ENCODE data around the gene AK8. TPM values are rescaled to one million over a fixed set of nuclear protein-coding genes. Genes with fewer than 3 reads are reported as not detected.

The AK8 gene
- total and polyA plus RNA-seq, 9 donors = 0.36 to 9.8 (median 1.6) TPM

DNA sequence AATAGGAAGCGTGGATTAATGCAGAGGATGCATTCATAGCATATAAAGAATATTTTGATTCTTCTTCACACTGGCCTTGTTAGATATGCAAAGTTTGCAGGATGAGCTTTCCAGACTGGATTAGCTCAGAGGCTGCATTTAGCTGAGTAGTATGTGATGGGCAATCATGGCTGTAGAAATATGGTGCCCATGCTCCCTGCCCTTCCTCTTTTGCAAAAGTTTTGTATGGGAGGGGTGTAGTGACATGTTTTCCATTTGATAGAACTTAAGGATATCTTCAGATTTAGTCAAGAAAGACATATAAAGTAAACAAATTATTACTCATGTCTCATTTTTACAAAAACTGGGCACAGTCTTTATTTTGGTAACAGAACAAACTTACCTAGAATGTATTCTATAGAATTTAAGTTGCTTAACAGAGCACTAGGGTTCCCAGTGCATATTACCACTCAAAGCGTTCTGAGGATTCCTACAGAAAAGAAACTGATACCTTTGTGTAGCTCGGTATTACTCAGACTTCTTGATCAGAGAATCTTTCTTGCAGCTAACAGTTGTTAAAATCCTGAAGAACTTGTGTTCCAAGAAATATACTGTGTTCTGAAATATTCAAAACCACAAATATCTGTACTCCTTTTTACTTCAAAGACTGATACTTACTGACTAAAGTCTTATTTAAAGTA lies 198.0 kb downstream of the AK8 start:
- H3K27ac ChIP-seq = no peak overlapping the region
- 47 to 75% (median 52%) methylated on average over 3 of the region's 3 CpGs for WGBS, 3 donors
- no peaks in the 10 kb centered on the region for H3K9me3 ChIP-seq
- no peaks in the 10 kb centered on the region for H3K27me3 ChIP-seq
- peaks cover 3% of the 10 kb centered on the region for H3K4me1 ChIP-seq (ENCODE audit: insufficient read depth)
- no peak for DNase-seq
- H3K4me3 ChIP-seq = no peak overlapping the region
- TF ChIP-seq, protein P1, sequence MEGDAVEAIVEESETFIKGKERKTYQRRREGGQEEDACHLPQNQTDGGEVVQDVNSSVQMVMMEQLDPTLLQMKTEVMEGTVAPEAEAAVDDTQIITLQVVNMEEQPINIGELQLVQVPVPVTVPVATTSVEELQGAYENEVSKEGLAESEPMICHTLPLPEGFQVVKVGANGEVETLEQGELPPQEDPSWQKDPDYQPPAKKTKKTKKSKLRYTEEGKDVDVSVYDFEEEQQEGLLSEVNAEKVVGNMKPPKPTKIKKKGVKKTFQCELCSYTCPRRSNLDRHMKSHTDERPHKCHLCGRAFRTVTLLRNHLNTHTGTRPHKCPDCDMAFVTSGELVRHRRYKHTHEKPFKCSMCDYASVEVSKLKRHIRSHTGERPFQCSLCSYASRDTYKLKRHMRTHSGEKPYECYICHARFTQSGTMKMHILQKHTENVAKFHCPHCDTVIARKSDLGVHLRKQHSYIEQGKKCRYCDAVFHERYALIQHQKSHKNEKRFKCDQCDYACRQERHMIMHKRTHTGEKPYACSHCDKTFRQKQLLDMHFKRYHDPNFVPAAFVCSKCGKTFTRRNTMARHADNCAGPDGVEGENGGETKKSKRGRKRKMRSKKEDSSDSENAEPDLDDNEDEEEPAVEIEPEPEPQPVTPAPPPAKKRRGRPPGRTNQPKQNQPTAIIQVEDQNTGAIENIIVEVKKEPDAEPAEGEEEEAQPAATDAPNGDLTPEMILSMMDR (IDR thresholded peaks at IDR 0.05) = no peak
- TF ChIP-seq EP300 (IDR thresholded peaks at IDR 0.05) (no peak), POLR2A (IDR thresholded peaks at IDR 0.05) (no peak)
- no peaks in the 10 kb centered on the region for H3K36me3 ChIP-seq
- intact Hi-C loops (cut with DNase I) = loop anchor here in 1 of 4 donors (10.0 kb wide), 1 partner anchor 95 kb away; no protein-coding TSS in a partner anchor

GRCh38 chr9:132677976-132678375 lies 200.1 kb downstream of the AK8 start:
- H3K9me3 ChIP-seq = no peaks in the 10 kb centered on the region
- H3K4me1 ChIP-seq (ENCODE audit: insufficient read depth) = peaks cover 5% of the 10 kb centered on the region
- no peak overlapping the region for H3K4me3 ChIP-seq
- H3K27ac ChIP-seq = no peak overlapping the region
- no peak for DNase-seq
- WGBS, 3 donors = 90 to 93% (median 93%) methylated on average over 8 of the region's 8 CpGs
- H3K36me3 ChIP-seq = no peaks in the 10 kb centered on the region
- no peaks in the 10 kb centered on the region for H3K27me3 ChIP-seq
- TF ChIP-seq EP300 (IDR thresholded peaks at IDR 0.05) = no peak
- TF ChIP-seq, protein P1 (IDR thresholded peaks at IDR 0.05) = no peak
- no peak for TF ChIP-seq POLR2A (IDR thresholded peaks at IDR 0.05)
- intact Hi-C loops (cut with DNase I) = loop anchor here in 1 of 4 donors (10.0 kb wide), 1 partner anchor 97 kb away; no protein-coding TSS in a partner anchor

Other genes with a start within 250 kb of the AK8 start
- 10 to 100 TPM in 6 of 7 donors, 1 to 10 TPM in 1; 9.7 to 19.6 (median 16.4) TPM for gene DDX31, start 208.3 kb downstream of the AK8 start, total RNA-seq
- 10 to 100 TPM; 10.6 to 11.0 TPM for gene DDX31, start 208.3 kb downstream of the AK8 start, polyA plus RNA-seq
- gene GTF3C4, start 207.8 kb downstream of the AK8 start, total RNA-seq = 10 to 100 TPM in 6 of 7 donors, 1 to 10 TPM in 1; 9.8 to 19.4 (median 17.8) TPM
- 10 to 100 TPM in 1 of 2 donors, 1 to 10 TPM in 1; 7.0 to 14.6 TPM for gene GTF3C4, start 207.8 kb downstream of the AK8 start, polyA plus RNA-seq
- 10 to 100 TPM in 1 of 7 donors, 1 to 10 TPM in 6; 4.6 to 22.4 (median 8.6) TPM for gene SPACA9, start 614 bp upstream of the AK8 start, total RNA-seq
- 10 to 100 TPM in 1 of 2 donors, 1 to 10 TPM in 1; 8.2 to 10.8 TPM for gene SPACA9, start 614 bp upstream of the AK8 start, polyA plus RNA-seq
- gene TSC1, start 66.3 kb upstream of the AK8 start, total RNA-seq = 10 to 100 TPM; 24.4 to 49.1 (median 42.0) TPM
- gene TSC1, start 66.3 kb upstream of the AK8 start, polyA plus RNA-seq = 10 to 100 TPM; 18.9 to 32.9 TPM
- gene GFI1B, start 100.4 kb upstream of the AK8 start, total RNA-seq = not detected
- gene GFI1B, start 100.4 kb upstream of the AK8 start, polyA plus RNA-seq = under 1 TPM in 1 of 2 donors, not detected in 1; 0.05 TPM
- gene GTF3C5, start 152.7 kb upstream of the AK8 start, total RNA-seq = 10 to 100 TPM; 44.2 to 61.4 (median 52.2) TPM
- 10 to 100 TPM; 32.3 to 71.6 TPM for gene GTF3C5, start 152.7 kb upstream of the AK8 start, polyA plus RNA-seq
- 10 to 100 TPM in 1 of 7 donors, 1 to 10 TPM in 6; 1.8 to 13.6 (median 2.9) TPM for gene CEL, start 183.7 kb upstream of the AK8 start, total RNA-seq
- gene CEL, start 183.7 kb upstream of the AK8 start, polyA plus RNA-seq = 1 to 10 TPM; 1.3 TPM
- gene RALGDS, start 243.0 kb upstream of the AK8 start, total RNA-seq = 100 to 1,000 TPM in 1 of 7 donors, 10 to 100 TPM in 6; 26.6 to 139 (median 48.8) TPM
- gene RALGDS, start 243.0 kb upstream of the AK8 start, polyA plus RNA-seq = 10 to 100 TPM; 26.2 to 55.4 TPM

Measured in ovary (tissue), 9 donors.